Measurements from ENCODE around the gene STRN. TPM values are rescaled to one million over a fixed set of nuclear protein-coding genes. Genes with fewer than 3 reads are reported as not detected.
A peak's percentile ranks its signal among the peaks of the same experiment; 100 is the strongest.

STRN gene
- total and polyA plus RNA-seq, 2 of the 13 experiments (the other 11 are each of a cell fraction or from before 2014, with no cell fraction given) = 10.4 to 19.3 TPM

- no peak overlapping the region for H2AFZ ChIP-seq (ENCODE audit: low read length)
- H4K20me1 ChIP-seq (ENCODE audit: insufficient read depth, low read length) = no peaks in the 10 kb centered on the region
- ATAC-seq (peak; percentile 40), FAIRE-seq (no peak), DNase-seq (ENCODE audit: low spot score) (no peak)
- H3K4me1 ChIP-seq (ENCODE audit: insufficient read depth, low read length) = peaks cover 41% of the 10 kb centered on the region
- H3K27me3 ChIP-seq (ENCODE audit: control insufficient read depth in 1 of 2, insufficient read depth in 2 of 2, low read length in 2 of 2) = no peaks in the 10 kb centered on the region; a peak in 1 of 5 replicates
- H3K9ac ChIP-seq (ENCODE audit: insufficient read depth, low read depth, low read length) = peak overlapping the region; percentile 76
- peaks cover 26% of the 10 kb centered on the region for H3K79me2 ChIP-seq (ENCODE audit: insufficient read depth, low read length)
- H3K27ac ChIP-seq (ENCODE audit: extremely low read length, insufficient read depth, low read length) = peak overlapping the region; percentile 64
- BruUV-seq (replicated peaks) = no TSS peak
- intact Hi-C loops (cut with micrococcal nuclease; ENCODE audit: unreplicated experiment) = loop anchor here (2.0 to 5.0 kb wide), 2 partner anchors 39 to 116 kb away; partner anchors contain the start of genes GPATCH11 and HEATR5B
- peak overlapping the region; percentile 98 for H3K4me2 ChIP-seq (ENCODE audit: low read depth, low read length)
- H3K36me3 ChIP-seq (replicated peaks in 1 of 2; ENCODE audit: control insufficient read depth in 1 of 2, insufficient read depth in 2 of 2, low read length in 2 of 2) = no peaks in the 10 kb centered on the region
- WGBS (ENCODE audit: low lambda C conversion rate) = 1% methylated on average over 26 of the region's 42 CpGs
- ChIA-PET CTCF (ENCODE audit: low intra/inter-chr PET ratio, low total read pairs) (no interaction called here), POLR2A (interaction anchor here (1.2 kb wide), 1 partner anchor 10 kb away, joined by 3 read pairs; no protein-coding TSS in a partner anchor)
- H3K9me3 ChIP-seq (ENCODE audit: low read length) = no peaks in the 10 kb centered on the region
- H3K4me3 ChIP-seq (replicated peaks in 1 of 3; ENCODE audit: insufficient read depth in 1 of 3, low read depth in 2 of 3, low read length in 3 of 3) = peak overlapping the region; percentile 88 to 100 (median 97)
- in situ Hi-C loops (cut with HindIII; ENCODE audit: extremely low pct_ligation_motif_present, low pct_unique_long_range_greater_than_20kb) = no loop called here
- TF ChIP-seq, protein P1, sequence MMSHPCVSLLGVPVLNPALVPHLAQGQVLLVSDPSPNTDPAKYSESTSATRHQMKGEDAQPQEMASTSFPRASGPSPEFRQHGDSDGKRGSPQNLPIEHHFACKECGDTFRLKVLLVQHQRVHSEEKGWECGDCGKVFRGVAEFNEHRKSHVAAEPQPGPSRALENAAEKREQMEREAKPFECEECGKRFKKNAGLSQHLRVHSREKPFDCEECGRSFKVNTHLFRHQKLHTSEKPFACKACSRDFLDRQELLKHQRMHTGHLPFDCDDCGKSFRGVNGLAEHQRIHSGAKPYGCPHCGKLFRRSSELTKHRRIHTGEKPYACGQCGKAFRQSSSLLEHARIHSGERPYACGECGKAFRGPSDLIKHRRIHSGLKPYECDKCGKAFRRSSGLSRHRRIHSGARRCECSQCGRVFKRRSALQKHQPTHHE (CRISPR knock-in tag; IDR thresholded peaks at IDR 0.05; ENCODE audit: borderline replicate concordance) = no peak
- TF ChIP-seq SIN3A (IDR thresholded peaks at IDR 0.05; ENCODE audit: borderline replicate concordance, low read depth, low read length) (peak; percentile 58; the same call in 1 of the 2 replicates), HNF4G (IDR thresholded peaks at IDR 0.05; ENCODE audit: borderline replicate concordance, low read depth, low read length) (no peak), HNF4G (CRISPR knock-in tag; IDR thresholded peaks at IDR 0.05; ENCODE audit: borderline replicate concordance, low read depth) (no peak), KAT7 (CRISPR knock-in tag; IDR thresholded peaks at IDR 0.05; ENCODE audit: borderline replicate concordance) (no peak; the same call in 1 of the 2 replicates), RBM39 (IDR thresholded peaks at IDR 0.05; ENCODE audit: low read depth, low read length, poor library complexity, severe bottlenecking) (no peak), ZNF260 (CRISPR knock-in tag; IDR thresholded peaks at IDR 0.05; ENCODE audit: borderline replicate concordance, low read depth) (no peak), TARDBP (CRISPR knock-in tag; IDR thresholded peaks at IDR 0.05) (no peak; the same call in 1 of the 2 replicates), KMT2A (CRISPR knock-in tag; IDR thresholded peaks at IDR 0.05) (no peak), ZNF720 (CRISPR knock-in tag; IDR thresholded peaks at IDR 0.05) (no peak), FOXA3 (CRISPR knock-in tag; IDR thresholded peaks at IDR 0.05) (no peak), U2AF2 (IDR thresholded peaks at IDR 0.05; ENCODE audit: low read depth, low read length) (no peak), SMAD1 (CRISPR knock-in tag; IDR thresholded peaks at IDR 0.05; ENCODE audit: borderline replicate concordance, low read depth) (no peak)
- TF ChIP-seq, protein P2, sequence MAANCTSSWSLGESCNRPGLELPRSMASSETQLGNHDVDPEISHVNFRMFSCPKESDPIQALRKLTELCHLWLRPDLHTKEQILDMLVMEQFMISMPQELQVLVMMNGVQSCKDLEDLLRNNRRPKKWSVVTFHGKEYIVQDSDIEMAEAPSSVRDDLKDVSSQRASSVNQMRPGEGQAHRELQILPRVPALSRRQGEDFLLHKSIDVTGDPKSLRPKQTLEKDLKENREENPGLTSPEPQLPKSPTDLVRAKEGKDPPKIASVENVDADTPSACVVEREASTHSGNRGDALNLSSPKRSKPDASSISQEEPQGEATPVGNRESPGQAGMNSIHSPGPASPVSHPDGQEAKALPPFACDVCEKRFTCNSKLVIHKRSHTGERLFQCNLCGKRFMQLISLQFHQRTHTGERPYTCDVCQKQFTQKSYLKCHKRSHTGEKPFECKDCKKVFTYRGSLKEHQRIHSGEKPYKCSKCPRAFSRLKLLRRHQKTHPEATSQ (CRISPR knock-in tag; IDR thresholded peaks at IDR 0.05; ENCODE audit: borderline replicate concordance) = no peak
- TF ChIP-seq, protein P3, sequence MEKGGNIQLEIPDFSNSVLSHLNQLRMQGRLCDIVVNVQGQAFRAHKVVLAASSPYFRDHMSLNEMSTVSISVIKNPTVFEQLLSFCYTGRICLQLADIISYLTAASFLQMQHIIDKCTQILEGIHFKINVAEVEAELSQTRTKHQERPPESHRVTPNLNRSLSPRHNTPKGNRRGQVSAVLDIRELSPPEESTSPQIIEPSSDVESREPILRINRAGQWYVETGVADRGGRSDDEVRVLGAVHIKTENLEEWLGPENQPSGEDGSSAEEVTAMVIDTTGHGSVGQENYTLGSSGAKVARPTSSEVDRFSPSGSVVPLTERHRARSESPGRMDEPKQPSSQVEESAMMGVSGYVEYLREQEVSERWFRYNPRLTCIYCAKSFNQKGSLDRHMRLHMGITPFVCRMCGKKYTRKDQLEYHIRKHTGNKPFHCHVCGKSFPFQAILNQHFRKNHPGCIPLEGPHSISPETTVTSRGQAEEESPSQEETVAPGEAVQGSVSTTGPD (CRISPR knock-in tag; IDR thresholded peaks at IDR 0.05) = no peak
- TF ChIP-seq, protein P4, sequence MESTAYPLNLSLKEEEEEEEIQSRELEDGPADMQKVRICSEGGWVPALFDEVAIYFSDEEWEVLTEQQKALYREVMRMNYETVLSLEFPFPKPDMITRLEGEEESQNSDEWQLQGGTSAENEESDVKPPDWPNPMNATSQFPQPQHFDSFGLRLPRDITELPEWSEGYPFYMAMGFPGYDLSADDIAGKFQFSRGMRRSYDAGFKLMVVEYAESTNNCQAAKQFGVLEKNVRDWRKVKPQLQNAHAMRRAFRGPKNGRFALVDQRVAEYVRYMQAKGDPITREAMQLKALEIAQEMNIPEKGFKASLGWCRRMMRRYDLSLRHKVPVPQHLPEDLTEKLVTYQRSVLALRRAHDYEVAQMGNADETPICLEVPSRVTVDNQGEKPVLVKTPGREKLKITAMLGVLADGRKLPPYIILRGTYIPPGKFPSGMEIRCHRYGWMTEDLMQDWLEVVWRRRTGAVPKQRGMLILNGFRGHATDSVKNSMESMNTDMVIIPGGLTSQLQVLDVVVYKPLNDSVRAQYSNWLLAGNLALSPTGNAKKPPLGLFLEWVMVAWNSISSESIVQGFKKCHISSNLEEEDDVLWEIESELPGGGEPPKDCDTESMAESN (CRISPR knock-in tag; conservative IDR thresholded peaks at IDR 0.05) = peak; percentile 46; the same call in 1 of the 2 replicates
These were observed 476 bp downstream of the STRN start for GRCh38 chr2:36965751-36966369.
